ENCODE data around the gene CNTN5.

- TF ChIP-seq CTCF (IDR thresholded peaks at IDR 0.05), result no peak
- no peak for TF ChIP-seq EZH2 (IDR thresholded peaks at IDR 0.05; ENCODE audit: borderline replicate concordance, insufficient read depth, low read depth, low read length, poor library complexity, severe bottlenecking)
Observed at GRCh38 chr11:100105255-100105981, 1084.7 kb downstream of the CNTN5 start.

Measured in B cell (primary cell).